Fibroblast of skin of right biceps (primary cell): ENCODE results near the gene GALNT15.

Source experiments
- DNase-seq: peaks from one replicate; pipeline ENCODE4 v3.0.0-alpha.2; 2013

Gene GALNT15

GRCh38 chr3:16174389-16174788, at the start of gene GALNT15:
GALNT15 (plus strand) TSS chr3:16174680; CDS start chr3:16175152, 472 bp downstream.
- DNase-seq, result peak; percentile 98

- DNase-seq, result no peak
These were observed 47.8 kb upstream of the GALNT15 start for GRCh38 chr3:16126634-16127033.

GRCh38 chr3:16127249-16127648, 47.2 kb upstream of the GALNT15 start:
- DNase-seq, result peak; percentile 73

GRCh38 chr3:16130066-16130465, 44.4 kb upstream of the GALNT15 start:
- DNase-seq, result peak; percentile 97

- no peak for DNase-seq
These were observed 42.3 kb upstream of the GALNT15 start for GRCh38 chr3:16132190-16132589.

- peak; percentile 75 for DNase-seq
These were observed 41.6 kb upstream of the GALNT15 start for GRCh38 chr3:16132928-16133327.

- DNase-seq, result no peak
These were observed 40.1 kb upstream of the GALNT15 start for GRCh38 chr3:16134173-16134928.

GRCh38 chr3:16136055-16136454, 38.4 kb upstream of the GALNT15 start:
- peak; percentile 78 for DNase-seq

- no peak for DNase-seq
These were observed 37.4 kb upstream of the GALNT15 start for GRCh38 chr3:16137044-16137443.

GRCh38 chr3:16137977-16138376, 36.5 kb upstream of the GALNT15 start:
- DNase-seq, result no peak

- peak; percentile 70 for DNase-seq
These were observed 34.2 kb upstream of the GALNT15 start for GRCh38 chr3:16140116-16140893.

GRCh38 chr3:16140894-16141285, 33.6 kb upstream of the GALNT15 start:
- DNase-seq, result no peak

GRCh38 chr3:16142350-16143025, 32.0 kb upstream of the GALNT15 start:
- no peak for DNase-seq

GRCh38 chr3:16143861-16144447, 30.5 kb upstream of the GALNT15 start:
- DNase-seq, result no peak

GRCh38 chr3:16145176-16145575, 29.3 kb upstream of the GALNT15 start:
- DNase-seq, result no peak

- DNase-seq, result no peak
These were observed 28.3 kb upstream of the GALNT15 start for GRCh38 chr3:16146015-16146730.

- peak; percentile 67 for DNase-seq
These were observed 27.1 kb upstream of the GALNT15 start for GRCh38 chr3:16147220-16147994.

- DNase-seq, result no peak
These were observed 26.3 kb upstream of the GALNT15 start for GRCh38 chr3:16148213-16148612.

- peak; percentile 87 for DNase-seq
These were observed 25.7 kb upstream of the GALNT15 start for GRCh38 chr3:16148783-16149182.

- DNase-seq, result no peak
These were observed 24.2 kb upstream of the GALNT15 start for GRCh38 chr3:16150285-16150684.

- peak; percentile 92 for DNase-seq
These were observed 23.4 kb upstream of the GALNT15 start for GRCh38 chr3:16151109-16151508.

- DNase-seq, result no peak
These were observed 6.3 kb upstream of the GALNT15 start for GRCh38 chr3:16168211-16168610.
